Mucosa of stomach (tissue), 1 donor: ENCODE results near the gene DIP2B.
"Not testable (repeated sequence)": the region's sequence is repeated elsewhere in the genome, so short reads cannot be mapped to it uniquely, and the experiment has no call there.

Experiments used
- H3K27me3 ChIP-seq: one replicate; pipeline ENCODE4 v1.7.0; 2013; ENCODE audit warnings: mild to moderate bottlenecking, low read length; ENCODE audit not compliant: control insufficient read depth, insufficient read depth
- H3K36me3 ChIP-seq: one replicate; pipeline ENCODE4 v1.7.0; 2013; ENCODE audit warnings: low read length; ENCODE audit not compliant: control insufficient read depth, insufficient read depth
- H3K4me1 ChIP-seq: one replicate; pipeline ENCODE4 v1.7.0; 2013; ENCODE audit warnings: mild to moderate bottlenecking, low read length; ENCODE audit not compliant: control insufficient read depth, insufficient read depth
- H3K4me3 ChIP-seq: one replicate; pipeline ENCODE4 v1.7.0; 2013; ENCODE audit warnings: low read length
- H3K9ac ChIP-seq: one replicate; pipeline ENCODE4 v1.7.0; 2013; ENCODE audit warnings: mild to moderate bottlenecking, low read length, moderate library complexity
- H3K9me3 ChIP-seq: one replicate; pipeline ENCODE4 v1.7.0; 2013; ENCODE audit warnings: mild to moderate bottlenecking, low read length, moderate library complexity; ENCODE audit not compliant: control insufficient read depth
- donor health status: Pancreatic carcinoma.

The DIP2B gene

DNA sequence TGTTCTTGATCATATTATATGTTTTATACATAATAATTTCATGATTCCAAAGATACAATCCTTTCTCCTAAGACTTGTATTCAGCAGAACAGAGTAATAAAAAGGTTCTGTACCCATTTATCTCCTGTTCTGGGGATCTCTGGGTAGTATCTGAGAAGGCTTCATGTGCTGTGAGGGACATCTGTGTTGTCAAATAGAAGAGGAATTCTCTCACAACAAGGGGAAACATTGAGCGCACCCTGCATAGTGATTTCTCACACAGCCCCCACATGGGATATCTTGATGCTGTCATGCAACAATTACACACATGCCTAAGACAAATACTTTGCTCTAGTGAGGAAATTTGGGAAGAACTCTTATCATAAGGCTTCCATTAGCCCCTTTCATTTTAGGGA is 157.3 kb downstream of the DIP2B start:
- H3K4me3 ChIP-seq: no peak overlapping the region
- peaks cover 16% of the 10 kb centered on the region for H3K4me1 ChIP-seq
- H3K9me3 ChIP-seq: no peaks in the 10 kb centered on the region
- H3K9ac ChIP-seq: no peak overlapping the region
- H3K36me3 ChIP-seq: no peaks in the 10 kb centered on the region
- H3K27me3 ChIP-seq: no peaks in the 10 kb centered on the region

DNA sequence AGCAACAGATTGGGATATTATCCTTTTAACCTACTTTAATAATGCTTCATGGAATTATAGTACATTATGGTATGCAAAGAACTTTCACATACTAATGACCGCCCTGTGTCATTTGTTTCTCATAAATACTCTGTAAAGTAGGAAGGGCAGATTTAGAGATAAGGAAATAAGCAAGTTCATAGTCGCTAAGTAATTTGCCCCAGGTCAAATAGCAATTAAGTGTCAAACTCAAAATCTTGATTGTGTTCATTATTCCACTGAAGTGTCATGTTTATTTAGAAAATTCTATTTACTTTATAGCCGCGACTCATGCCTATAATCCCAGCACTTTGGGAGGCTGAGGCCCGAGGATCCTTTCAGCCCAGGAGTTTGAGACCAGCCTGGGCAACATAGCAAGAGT is 160.4 kb downstream of the DIP2B start:
- peaks cover 7% of the 10 kb centered on the region for H3K4me1 ChIP-seq
- no peak overlapping the region for H3K4me3 ChIP-seq
- H3K9me3 ChIP-seq: no peaks in the 10 kb centered on the region
- no peak overlapping the region for H3K9ac ChIP-seq
- H3K36me3 ChIP-seq: no peaks in the 10 kb centered on the region
- no peaks in the 10 kb centered on the region for H3K27me3 ChIP-seq

DNA sequence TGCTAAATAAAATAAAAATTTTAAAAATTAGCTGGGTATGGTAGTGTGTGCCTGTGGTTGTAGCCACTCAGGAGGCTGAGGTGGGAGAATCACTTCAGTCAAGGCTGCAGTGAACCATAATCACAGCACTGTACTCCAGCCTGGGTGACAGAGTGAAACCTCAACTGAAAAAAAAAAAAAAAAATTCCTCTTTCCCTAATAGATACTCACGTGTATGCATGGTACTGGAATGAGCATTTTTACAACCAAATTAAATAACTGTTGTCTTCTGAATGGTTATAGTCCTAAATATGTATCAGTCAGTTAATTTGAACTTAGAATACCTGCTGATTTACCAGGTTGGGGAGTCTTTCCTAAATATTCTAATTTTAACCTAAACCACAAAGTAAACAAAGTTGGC is 160.8 kb downstream of the DIP2B start:
- Histone ChIP-seq H3K27me3 (no peaks in the 10 kb centered on the region), H3K36me3 (no peaks in the 10 kb centered on the region), H3K9me3 (no peaks in the 10 kb centered on the region), H3K9ac (no peak overlapping the region), H3K4me3 (no peak overlapping the region), H3K4me1 (peaks cover 5% of the 10 kb centered on the region)

DNA sequence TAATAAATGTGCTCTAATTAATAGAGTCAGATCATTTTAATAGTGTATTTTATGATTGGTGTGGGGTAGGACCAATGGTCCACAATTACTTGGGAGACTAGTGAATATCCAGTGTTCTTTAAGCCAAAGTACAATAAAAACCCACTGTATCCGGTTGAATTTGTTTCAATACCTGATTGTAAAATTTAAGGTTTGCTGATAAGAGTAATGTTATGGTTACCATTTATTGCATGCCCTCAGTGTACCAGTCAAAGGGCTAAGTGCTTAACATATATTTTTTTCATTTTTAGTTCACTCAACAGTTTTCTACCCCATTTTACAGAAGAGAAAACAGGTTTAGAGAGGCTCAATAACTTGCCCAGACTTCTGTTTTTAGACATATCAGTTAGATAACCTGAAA is 161.2 kb downstream of the DIP2B start:
- no peaks in the 10 kb centered on the region for H3K9me3 ChIP-seq

DNA sequence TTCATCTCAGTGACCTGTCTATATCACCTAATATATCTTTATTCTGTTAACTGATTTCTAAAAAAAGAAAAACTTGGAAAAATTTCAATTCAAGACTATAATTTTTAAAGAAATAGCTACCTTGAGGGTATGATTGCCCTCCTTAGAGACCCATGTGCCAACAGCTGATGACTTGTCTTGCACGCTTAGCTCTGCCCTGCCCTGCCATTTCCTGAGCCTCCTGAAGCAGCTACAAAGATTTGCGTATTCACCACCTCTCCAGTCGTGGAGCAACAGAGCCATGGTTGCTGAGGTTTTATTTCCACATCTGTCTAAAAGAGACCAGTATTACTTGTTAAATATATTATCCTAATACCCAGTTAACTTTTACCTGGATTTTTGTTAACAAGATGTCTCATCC is 167.4 kb downstream of the DIP2B start:
- Histone ChIP-seq H3K27me3 (no peaks in the 10 kb centered on the region), H3K4me3 (no peak overlapping the region), H3K9me3 (no peaks in the 10 kb centered on the region), H3K36me3 (no peaks in the 10 kb centered on the region), H3K9ac (no peak overlapping the region), H3K4me1 (no peaks in the 10 kb centered on the region)

More for the DNA sequence above, 161.2 kb downstream of the DIP2B start:
- H3K4me1 ChIP-seq: peaks cover 5% of the 10 kb centered on the region
- no peaks in the 10 kb centered on the region for H3K27me3 ChIP-seq
- no peak overlapping the region for H3K4me3 ChIP-seq
- H3K9ac ChIP-seq: no peak overlapping the region
- no peaks in the 10 kb centered on the region for H3K36me3 ChIP-seq

DNA sequence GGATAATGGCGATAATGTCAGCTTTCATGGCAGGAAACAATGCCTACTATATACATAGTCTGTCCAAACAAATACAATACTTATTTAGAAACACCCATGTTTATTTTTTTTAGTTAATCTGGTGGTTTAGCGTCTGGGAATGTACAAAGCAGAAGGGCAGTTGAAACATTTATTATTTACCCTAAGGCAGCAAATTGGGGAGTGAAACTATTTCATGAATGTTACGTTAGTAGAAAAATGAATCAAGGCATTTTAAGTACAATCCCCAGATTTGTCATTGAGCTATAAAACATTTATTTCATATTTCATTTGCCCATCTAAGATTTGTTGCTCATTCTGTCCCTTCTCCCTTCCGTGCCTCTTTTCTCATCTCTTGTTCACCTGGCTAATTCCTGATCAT is 172.0 kb downstream of the DIP2B start:
- H3K4me1 ChIP-seq: no peaks in the 10 kb centered on the region
- H3K36me3 ChIP-seq: no peaks in the 10 kb centered on the region

DNA sequence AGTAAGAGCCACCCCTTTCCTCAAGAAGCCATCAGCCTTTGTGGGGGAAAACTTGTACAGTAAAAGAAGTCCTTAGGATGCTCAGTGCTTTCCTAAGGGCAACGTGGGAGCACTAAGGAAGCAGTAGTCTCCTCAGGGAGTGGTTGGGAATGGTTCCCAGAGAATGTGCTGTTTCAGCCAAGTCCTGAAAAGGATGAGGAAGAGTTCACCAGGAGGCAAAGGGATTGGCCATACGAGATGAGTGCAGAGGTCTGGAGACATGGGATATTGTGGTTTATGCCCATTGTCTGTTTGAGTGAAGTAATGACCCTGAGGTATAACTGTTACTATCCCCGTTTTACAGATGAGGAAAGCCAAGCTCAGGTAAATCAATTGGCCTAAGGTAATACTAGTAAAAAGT is 173.1 kb downstream of the DIP2B start:
- Histone ChIP-seq H3K4me1 (no peaks in the 10 kb centered on the region), H3K36me3 (no peaks in the 10 kb centered on the region), H3K9ac (no peak overlapping the region), H3K9me3 (no peaks in the 10 kb centered on the region), H3K4me3 (no peak overlapping the region), H3K27me3 (no peaks in the 10 kb centered on the region)

More for the DNA sequence above, 172.0 kb downstream of the DIP2B start:
- H3K4me3 ChIP-seq: no peak overlapping the region
- no peaks in the 10 kb centered on the region for H3K9me3 ChIP-seq
- no peaks in the 10 kb centered on the region for H3K27me3 ChIP-seq
- H3K9ac ChIP-seq: no peak overlapping the region

DNA sequence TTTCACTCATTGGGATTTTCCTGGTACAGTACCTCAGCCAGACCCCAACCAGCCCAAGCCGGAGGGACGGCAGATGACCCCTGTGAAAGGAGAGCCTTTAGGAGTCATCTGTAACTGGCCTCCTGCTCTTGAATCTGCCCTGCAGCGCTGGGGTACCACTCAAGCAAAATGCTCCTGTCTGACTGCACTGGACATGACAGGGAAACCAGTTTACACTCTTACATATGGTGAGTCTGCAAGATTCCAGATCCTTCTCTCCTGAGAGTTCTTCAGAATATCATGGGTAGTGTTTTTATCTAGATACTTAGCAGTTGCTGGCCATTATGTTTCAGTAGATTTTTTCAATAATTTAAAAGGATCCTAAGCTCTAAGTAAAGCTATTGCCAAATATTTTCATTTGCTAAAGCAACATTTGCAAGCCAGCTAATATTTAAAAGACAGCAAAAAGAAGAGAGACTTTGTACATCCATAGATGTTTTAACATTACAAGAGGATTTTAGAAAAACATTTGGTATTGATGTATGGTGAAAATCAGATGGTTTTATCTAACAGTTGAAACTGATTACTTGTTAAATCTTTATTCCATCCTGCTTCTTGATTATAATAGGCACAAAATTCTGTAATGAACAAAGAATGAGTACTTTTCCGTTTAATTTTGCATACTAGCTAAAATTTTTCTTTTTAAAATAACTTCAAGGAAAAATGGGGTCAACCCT is 174.0 kb downstream of the DIP2B start:
- Histone ChIP-seq H3K4me3 (no peak overlapping the region), H3K4me1 (no peaks in the 10 kb centered on the region), H3K36me3 (no peaks in the 10 kb centered on the region), H3K27me3 (no peaks in the 10 kb centered on the region), H3K9me3 (no peaks in the 10 kb centered on the region), H3K9ac (no peak overlapping the region)

DNA sequence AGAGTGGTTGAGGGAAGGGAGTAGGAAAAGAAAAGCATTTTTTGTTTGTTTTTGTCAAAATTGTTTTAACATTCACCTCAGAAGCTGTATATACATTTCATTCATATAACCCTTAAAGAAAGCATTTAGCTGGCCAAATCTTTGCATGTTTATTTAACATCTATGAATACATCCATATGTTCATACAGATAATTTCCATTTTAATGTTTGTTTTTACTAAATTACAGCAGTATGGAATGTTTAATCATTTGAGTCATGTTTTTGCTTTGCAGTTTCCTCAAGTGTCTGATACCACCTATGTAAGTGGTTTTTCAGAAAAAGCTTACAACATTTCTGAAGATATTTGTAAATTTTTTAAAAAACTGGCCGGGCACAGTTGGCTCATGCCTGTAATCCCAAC is 174.8 kb downstream of the DIP2B start:
- no peaks in the 10 kb centered on the region for H3K4me1 ChIP-seq
- no peak overlapping the region for H3K9ac ChIP-seq
- H3K27me3 ChIP-seq: no peaks in the 10 kb centered on the region
- no peak overlapping the region for H3K4me3 ChIP-seq
- H3K36me3 ChIP-seq: no peaks in the 10 kb centered on the region
- no peaks in the 10 kb centered on the region for H3K9me3 ChIP-seq

DNA sequence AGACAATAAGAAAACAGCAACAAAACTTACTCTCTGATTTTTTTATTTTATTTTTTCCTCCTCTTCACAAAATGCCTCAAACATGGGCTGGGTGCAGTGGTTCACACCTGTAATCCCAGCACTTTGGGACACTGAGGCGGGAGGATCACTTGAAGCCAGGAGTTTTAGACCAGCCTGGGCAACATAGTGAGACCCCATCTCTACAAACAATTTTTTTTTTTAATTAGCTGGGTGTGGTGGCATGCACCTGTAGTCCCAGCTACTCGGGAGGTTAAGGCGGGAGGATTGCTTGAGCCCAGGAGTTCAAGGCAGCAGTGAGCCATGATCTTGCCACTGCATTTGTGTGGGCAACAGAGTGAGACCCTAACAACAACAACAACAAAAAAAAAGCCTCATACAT is 176.3 kb downstream of the DIP2B start:
- not testable (repeated sequence) for H3K36me3 ChIP-seq, H3K4me1 ChIP-seq, H3K9ac ChIP-seq, H3K9me3 ChIP-seq, H3K4me3 ChIP-seq, H3K27me3 ChIP-seq

DNA sequence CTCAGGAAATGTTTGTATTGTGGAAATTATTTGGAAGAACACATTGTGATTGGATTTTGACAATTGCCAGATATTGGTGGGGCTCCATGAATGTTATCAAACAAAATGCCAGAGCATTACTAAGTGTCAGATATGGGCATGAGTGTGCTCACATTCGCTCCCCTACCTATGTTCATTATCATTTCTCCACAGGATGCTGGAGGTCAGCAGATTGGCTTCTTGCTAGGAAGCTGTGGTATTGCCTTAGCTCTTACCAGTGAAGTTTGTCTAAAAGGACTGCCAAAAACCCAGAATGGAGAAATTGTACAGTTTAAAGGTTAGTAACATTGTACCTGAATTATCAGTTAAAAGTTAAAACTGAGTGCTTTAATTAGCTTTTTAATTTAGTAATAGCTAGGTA is 180.9 kb downstream of the DIP2B start:
- H3K4me1 ChIP-seq: no peaks in the 10 kb centered on the region
- no peaks in the 10 kb centered on the region for H3K27me3 ChIP-seq
- H3K36me3 ChIP-seq: peaks cover 7% of the 10 kb centered on the region
- H3K9me3 ChIP-seq: no peaks in the 10 kb centered on the region
- no peak overlapping the region for H3K9ac ChIP-seq
- H3K4me3 ChIP-seq: no peak overlapping the region

DNA sequence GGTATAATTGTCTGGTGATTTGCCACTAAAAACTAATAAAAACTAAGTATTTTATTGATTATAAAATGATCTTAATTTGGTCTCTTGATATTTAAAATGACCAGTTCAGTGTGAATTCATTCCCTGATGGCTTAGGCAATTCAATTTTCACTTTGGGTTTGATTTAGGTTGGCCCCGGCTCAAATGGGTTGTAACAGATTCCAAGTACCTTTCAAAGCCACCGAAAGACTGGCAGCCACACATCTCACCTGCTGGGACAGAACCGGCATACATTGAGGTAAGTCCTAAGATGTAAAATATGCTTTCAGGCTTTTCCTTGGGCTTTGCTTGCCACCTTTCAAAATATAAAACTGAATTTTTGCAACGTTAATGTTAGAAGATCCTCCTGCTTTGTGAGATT is 181.6 kb downstream of the DIP2B start:
- Histone ChIP-seq H3K9me3 (no peaks in the 10 kb centered on the region), H3K9ac (no peak overlapping the region), H3K4me3 (no peak overlapping the region), H3K4me1 (no peaks in the 10 kb centered on the region), H3K27me3 (no peaks in the 10 kb centered on the region), H3K36me3 (peaks cover 9% of the 10 kb centered on the region)

DNA sequence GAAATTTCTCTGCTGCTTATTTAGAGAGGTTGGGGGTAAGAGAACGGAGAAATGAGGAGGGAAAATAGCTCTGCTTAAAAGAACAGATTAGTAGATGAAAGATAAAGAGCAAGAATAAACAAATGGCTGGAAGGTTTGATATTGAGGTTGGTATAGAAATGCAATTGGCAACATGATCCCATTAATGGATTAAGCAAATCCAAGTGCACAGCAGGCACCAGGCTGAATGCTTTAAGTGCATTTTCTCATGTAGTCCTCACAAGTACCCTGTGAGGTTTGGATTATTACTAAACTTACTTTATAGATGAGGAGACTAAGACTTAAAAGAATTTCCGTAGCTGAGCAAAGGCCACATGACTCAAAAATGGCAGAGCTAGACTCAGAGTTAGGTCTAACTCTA is 182.2 kb downstream of the DIP2B start:
- H3K36me3 ChIP-seq: peaks cover 9% of the 10 kb centered on the region
- H3K4me1 ChIP-seq: no peaks in the 10 kb centered on the region
- H3K27me3 ChIP-seq: no peaks in the 10 kb centered on the region
- H3K4me3 ChIP-seq: no peak overlapping the region
- H3K9ac ChIP-seq: no peak overlapping the region
- H3K9me3 ChIP-seq: no peaks in the 10 kb centered on the region
